Astrocyte (in vitro differentiated cells and primary cell): Measurements from ENCODE around the gene FBN2. TPM values are rescaled to one million over a fixed set of nuclear protein-coding genes. Genes with fewer than 3 reads are reported as not detected.
A peak's percentile ranks its signal among the peaks of the same experiment; 100 is the strongest.

Experiments used
- DNase-seq: peaks from one replicate; pipeline ENCODE4 v3.0.0-alpha.2; 2010; ENCODE audit warnings: low read depth
- FAIRE-seq: peaks from 2 replicates; lab custom pipeline; 2011; peaks lifted over from hg19 to GRCh38; lab: Jason Lieb, UNC
- H2AFZ ChIP-seq: 2 replicates; pipeline ENCODE4 v1.6.0; 2012; ENCODE audit warnings: low read depth, low read length, inconsistent platforms
- H3K27ac ChIP-seq: 2 replicates; pipeline ENCODE4 v1.5.1; 2011; ENCODE audit warnings: low read depth, low read length, inconsistent platforms
- H3K27me3 ChIP-seq: 2 replicates; pipeline ENCODE4 v1.6.0; 2011; ENCODE audit warnings: low read length, inconsistent platforms; ENCODE audit not compliant: insufficient read depth
- H3K36me3 ChIP-seq: 2 replicates; pipeline ENCODE4 v1.5.1; 2011; ENCODE audit warnings: low read length, inconsistent platforms; ENCODE audit not compliant: insufficient read depth
- H3K4me1 ChIP-seq: 2 replicates; pipeline ENCODE4 v1.5.1; 2011; ENCODE audit warnings: low read length, inconsistent platforms; ENCODE audit not compliant: insufficient read depth
- H3K4me2 ChIP-seq: 2 replicates; pipeline ENCODE4 v1.6.0; 2012; ENCODE audit warnings: low read length, inconsistent platforms
- H3K4me3 ChIP-seq: 2 replicates; pipeline ENCODE4 v1.5.1; 2011; ENCODE audit warnings: low read depth, mild to moderate bottlenecking, low read length, inconsistent platforms; ENCODE audit not compliant: insufficient read depth
- H3K79me2 ChIP-seq: 2 replicates; pipeline ENCODE4 v1.6.0; 2012; ENCODE audit warnings: mild to moderate bottlenecking, low read length, inconsistent platforms; ENCODE audit not compliant: insufficient read depth
- H3K9ac ChIP-seq: 2 replicates; pipeline ENCODE4 v1.6.0; 2012; ENCODE audit warnings: mild to moderate bottlenecking, low read length, inconsistent platforms
- H3K9me3 ChIP-seq: 2 replicates; pipeline ENCODE4 v1.5.1; 2012; ENCODE audit warnings: low read depth, mild to moderate bottlenecking, low read length, inconsistent platforms; ENCODE audit not compliant: insufficient read depth
- H4K20me1 ChIP-seq: 2 replicates; pipeline ENCODE4 v1.6.0; 2012; ENCODE audit warnings: low read length, inconsistent platforms; ENCODE audit not compliant: insufficient read depth
- H3K27ac Mint-ChIP-seq: one replicate; pipeline ENCODE4 v1.8.0; 2021; ENCODE audit warnings: mild to moderate bottlenecking, mixed read lengths; ENCODE audit not compliant: unreplicated experiment
- H3K27me3 Mint-ChIP-seq: one replicate; pipeline ENCODE4 v1.8.0; 2021; ENCODE audit warnings: low read depth, mixed read lengths; ENCODE audit not compliant: unreplicated experiment
- H3K36me3 Mint-ChIP-seq: one replicate; pipeline ENCODE4 v1.8.0; 2021; ENCODE audit warnings: low read depth, mixed read lengths; ENCODE audit not compliant: unreplicated experiment
- H3K4me1 Mint-ChIP-seq: one replicate; pipeline ENCODE4 v1.8.0; 2021; ENCODE audit warnings: low read depth, mixed read lengths; ENCODE audit not compliant: unreplicated experiment
- H3K4me3 Mint-ChIP-seq: one replicate; pipeline ENCODE4 v1.8.0; 2021; ENCODE audit warnings: mild to moderate bottlenecking, moderate library complexity, mixed read lengths; ENCODE audit not compliant: unreplicated experiment
- H3K9me3 Mint-ChIP-seq: one replicate; pipeline ENCODE4 v1.8.0; 2021; ENCODE audit warnings: mild to moderate bottlenecking, mixed read lengths; ENCODE audit not compliant: unreplicated experiment
- EZH2 ChIP-seq: IDR thresholded peaks from 2 replicates; pipeline ENCODE4 v1.6.1; 2012; ENCODE audit warnings: mild to moderate bottlenecking, low read length, inconsistent platforms; ENCODE audit not compliant: insufficient read depth
- total RNA-seq: library from RNA; stranded (reverse); gene quantifications from 2 replicates; pipeline ENCODE4 v1.2.1, GENCODE V29; 2021
- TF ChIP-seq, protein P1 (sequence below): IDR thresholded peaks from 2 replicates; pipeline ENCODE4 v1.5.1; 2011; ENCODE audit warnings: low read depth, mild to moderate bottlenecking, inconsistent platforms, low read length, moderate library complexity; ENCODE audit not compliant: insufficient read depth

The FBN2 gene
- total RNA-seq, 1 donor from 2014 or later = 176 TPM

DNA sequence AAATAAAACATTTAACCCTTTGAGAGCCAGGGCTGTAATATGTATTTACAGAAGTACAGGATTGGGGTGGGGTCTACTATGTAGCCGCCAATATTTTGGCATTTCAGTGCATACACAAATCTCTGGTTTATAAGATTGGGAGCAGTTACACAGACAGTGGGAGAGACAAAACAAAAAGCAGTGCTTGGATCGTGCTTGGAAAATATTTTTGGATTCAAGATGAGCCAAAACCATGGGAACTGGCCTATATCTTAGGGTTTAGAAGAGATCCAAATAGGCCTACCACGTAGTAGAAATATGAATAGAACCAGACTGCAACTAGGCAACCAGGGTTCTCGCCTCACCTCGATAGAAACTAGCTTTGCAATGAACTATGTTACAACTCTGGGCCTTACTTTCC is 284.9 kb downstream of the FBN2 start:
- Mint-ChIP-seq H3K4me1 (no peaks in the 10 kb centered on the region), H3K9me3 (no peaks in the 10 kb centered on the region), H3K27me3 (no peaks in the 10 kb centered on the region), H3K27ac (no peak overlapping the region), H3K4me3 (no peak overlapping the region), H3K36me3 (peaks cover 10% of the 10 kb centered on the region)
- Histone ChIP-seq H3K27me3 (no peaks in the 10 kb centered on the region), H3K9ac (no peak overlapping the region), H4K20me1 (no peaks in the 10 kb centered on the region), H3K9me3 (no peaks in the 10 kb centered on the region), H3K27ac (no peak overlapping the region), H3K36me3 (no peaks in the 10 kb centered on the region), H3K4me2 (no peak overlapping the region), H2AFZ (no peak overlapping the region), H3K79me2 (no peaks in the 10 kb centered on the region), H3K4me1 (no peaks in the 10 kb centered on the region), H3K4me3 (no peak overlapping the region)
- TF ChIP-seq, protein P1, sequence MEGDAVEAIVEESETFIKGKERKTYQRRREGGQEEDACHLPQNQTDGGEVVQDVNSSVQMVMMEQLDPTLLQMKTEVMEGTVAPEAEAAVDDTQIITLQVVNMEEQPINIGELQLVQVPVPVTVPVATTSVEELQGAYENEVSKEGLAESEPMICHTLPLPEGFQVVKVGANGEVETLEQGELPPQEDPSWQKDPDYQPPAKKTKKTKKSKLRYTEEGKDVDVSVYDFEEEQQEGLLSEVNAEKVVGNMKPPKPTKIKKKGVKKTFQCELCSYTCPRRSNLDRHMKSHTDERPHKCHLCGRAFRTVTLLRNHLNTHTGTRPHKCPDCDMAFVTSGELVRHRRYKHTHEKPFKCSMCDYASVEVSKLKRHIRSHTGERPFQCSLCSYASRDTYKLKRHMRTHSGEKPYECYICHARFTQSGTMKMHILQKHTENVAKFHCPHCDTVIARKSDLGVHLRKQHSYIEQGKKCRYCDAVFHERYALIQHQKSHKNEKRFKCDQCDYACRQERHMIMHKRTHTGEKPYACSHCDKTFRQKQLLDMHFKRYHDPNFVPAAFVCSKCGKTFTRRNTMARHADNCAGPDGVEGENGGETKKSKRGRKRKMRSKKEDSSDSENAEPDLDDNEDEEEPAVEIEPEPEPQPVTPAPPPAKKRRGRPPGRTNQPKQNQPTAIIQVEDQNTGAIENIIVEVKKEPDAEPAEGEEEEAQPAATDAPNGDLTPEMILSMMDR = no peak
- TF ChIP-seq EZH2 = no peak
- FAIRE-seq (no peak), DNase-seq (no peak)

DNA sequence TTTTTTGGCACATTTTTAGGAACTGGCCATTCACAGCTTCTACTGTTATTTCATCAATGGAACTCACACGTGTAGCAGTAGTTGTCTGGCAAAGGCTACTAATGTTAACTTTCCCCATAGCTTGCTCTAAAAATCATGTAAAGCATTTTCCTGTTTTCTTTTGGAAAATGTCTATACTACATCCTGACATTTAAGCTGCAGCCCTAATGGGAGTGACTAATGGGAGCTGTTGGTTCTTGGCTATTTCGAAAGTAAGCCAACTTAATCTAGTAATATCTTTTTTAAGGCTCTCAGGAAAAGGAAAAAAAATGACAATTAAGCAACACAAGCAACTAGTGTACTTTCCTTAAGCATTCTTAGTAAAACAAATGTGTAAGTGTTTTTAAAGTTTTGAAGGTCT is 285.3 kb downstream of the FBN2 start:
- H3K27ac ChIP-seq = no peak overlapping the region
- H3K27me3 ChIP-seq = no peaks in the 10 kb centered on the region
- no peak overlapping the region for H2AFZ ChIP-seq
- FAIRE-seq (no peak), DNase-seq (peak; percentile 3)
- Mint-ChIP-seq H3K4me3 (no peak overlapping the region), H3K9me3 (no peaks in the 10 kb centered on the region), H3K27me3 (no peaks in the 10 kb centered on the region), H3K27ac (no peak overlapping the region), H3K36me3 (peaks cover 10% of the 10 kb centered on the region), H3K4me1 (no peaks in the 10 kb centered on the region)
- H3K36me3 ChIP-seq = no peaks in the 10 kb centered on the region
- no peak overlapping the region for H3K9ac ChIP-seq
- TF ChIP-seq, protein P1 = no peak
- no peak for TF ChIP-seq EZH2
- no peaks in the 10 kb centered on the region for H3K9me3 ChIP-seq
- H3K4me3 ChIP-seq = no peak overlapping the region
- H3K79me2 ChIP-seq = no peaks in the 10 kb centered on the region
- no peaks in the 10 kb centered on the region for H3K4me1 ChIP-seq
- no peak overlapping the region for H3K4me2 ChIP-seq
- H4K20me1 ChIP-seq = no peaks in the 10 kb centered on the region

DNA sequence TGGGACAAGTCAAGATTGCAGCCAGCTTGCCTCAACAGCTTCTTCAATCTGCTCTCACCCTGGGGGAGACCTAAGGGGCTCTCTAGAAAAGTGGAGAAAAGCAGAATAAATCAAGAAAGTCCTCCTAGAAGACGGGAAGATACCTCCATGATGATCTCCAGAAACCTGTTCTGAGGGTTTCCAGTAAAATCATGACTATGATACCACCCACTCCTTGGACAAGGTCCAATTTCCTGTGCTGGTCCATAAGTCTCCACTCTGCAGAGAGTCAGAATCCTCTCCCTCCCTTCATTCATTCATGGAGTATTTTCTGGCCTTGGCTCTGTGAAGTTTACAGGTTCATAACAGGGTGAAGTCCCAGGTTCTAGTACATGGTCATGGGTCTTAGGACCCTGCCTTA is 285.8 kb downstream of the FBN2 start:
- Histone ChIP-seq H3K4me1 (no peaks in the 10 kb centered on the region), H3K79me2 (no peaks in the 10 kb centered on the region), H2AFZ (no peak overlapping the region), H3K9ac (no peak overlapping the region), H3K27me3 (no peaks in the 10 kb centered on the region), H3K27ac (no peak overlapping the region), H3K36me3 (no peaks in the 10 kb centered on the region), H3K9me3 (no peaks in the 10 kb centered on the region), H3K4me3 (no peak overlapping the region), H3K4me2 (no peak overlapping the region), H4K20me1 (no peaks in the 10 kb centered on the region)
- Mint-ChIP-seq H3K4me1 (no peaks in the 10 kb centered on the region), H3K27me3 (no peaks in the 10 kb centered on the region), H3K4me3 (no peak overlapping the region), H3K9me3 (no peaks in the 10 kb centered on the region), H3K36me3 (peaks cover 10% of the 10 kb centered on the region), H3K27ac (no peak overlapping the region)
- no peak for TF ChIP-seq EZH2
- TF ChIP-seq, protein P1 = no peak
- FAIRE-seq (no peak), DNase-seq (no peak)
